Measurements from ENCODE around the gene GLCCI1.

Gene GLCCI1

DNA sequence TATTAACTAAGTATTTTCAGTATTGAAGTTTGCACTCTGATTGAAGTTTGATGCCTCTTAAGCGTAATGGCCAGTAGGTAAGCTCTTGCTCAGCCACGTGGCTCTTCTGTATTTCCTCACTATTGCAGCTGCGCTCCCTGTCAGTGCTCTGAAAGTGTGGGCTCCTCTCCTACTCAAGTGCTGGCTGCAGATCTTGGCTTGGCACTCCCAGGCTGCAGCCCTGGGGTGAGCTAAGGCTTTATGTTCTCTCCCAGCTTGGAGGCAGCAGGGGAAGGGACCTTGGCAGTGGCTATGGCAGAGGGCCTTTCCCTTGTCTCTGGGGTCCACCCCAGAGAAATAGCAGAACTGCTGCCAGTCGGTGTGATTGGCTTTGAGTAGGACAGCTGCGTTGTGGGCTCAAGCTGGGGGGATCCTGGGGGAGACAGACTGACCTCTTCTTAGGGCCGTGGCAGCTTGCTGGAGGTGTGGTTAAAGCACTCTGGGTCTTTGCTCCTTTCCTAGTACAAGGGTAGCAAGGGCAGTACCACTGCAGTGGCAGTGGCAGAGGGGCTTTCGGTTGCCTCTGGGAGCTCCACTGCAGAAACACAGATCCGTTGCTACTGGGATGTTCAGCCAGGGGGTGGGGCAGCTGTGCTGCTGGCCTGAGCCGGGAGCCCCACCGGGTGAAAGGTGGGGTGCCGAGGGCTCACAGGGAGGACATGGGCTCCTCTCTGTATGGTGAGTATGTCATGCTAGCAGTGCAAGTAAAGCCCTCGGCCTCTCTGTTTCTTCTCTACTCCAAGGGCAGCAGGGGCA, 100.5 kb downstream of the GLCCI1 start:
- TF ChIP-seq, protein P1, sequence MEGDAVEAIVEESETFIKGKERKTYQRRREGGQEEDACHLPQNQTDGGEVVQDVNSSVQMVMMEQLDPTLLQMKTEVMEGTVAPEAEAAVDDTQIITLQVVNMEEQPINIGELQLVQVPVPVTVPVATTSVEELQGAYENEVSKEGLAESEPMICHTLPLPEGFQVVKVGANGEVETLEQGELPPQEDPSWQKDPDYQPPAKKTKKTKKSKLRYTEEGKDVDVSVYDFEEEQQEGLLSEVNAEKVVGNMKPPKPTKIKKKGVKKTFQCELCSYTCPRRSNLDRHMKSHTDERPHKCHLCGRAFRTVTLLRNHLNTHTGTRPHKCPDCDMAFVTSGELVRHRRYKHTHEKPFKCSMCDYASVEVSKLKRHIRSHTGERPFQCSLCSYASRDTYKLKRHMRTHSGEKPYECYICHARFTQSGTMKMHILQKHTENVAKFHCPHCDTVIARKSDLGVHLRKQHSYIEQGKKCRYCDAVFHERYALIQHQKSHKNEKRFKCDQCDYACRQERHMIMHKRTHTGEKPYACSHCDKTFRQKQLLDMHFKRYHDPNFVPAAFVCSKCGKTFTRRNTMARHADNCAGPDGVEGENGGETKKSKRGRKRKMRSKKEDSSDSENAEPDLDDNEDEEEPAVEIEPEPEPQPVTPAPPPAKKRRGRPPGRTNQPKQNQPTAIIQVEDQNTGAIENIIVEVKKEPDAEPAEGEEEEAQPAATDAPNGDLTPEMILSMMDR (IDR thresholded peaks at IDR 0.05; ENCODE audit: extremely low read depth, insufficient read depth, missing control alignments): no peak
- no peak for DNase-seq (ENCODE audit: low spot score)
- in situ Hi-C loops (cut with MboI; ENCODE audit: low pct_unique_long_range_greater_than_20kb, low sequenced_read_pairs, unreplicated experiment): no loop called here

DNA sequence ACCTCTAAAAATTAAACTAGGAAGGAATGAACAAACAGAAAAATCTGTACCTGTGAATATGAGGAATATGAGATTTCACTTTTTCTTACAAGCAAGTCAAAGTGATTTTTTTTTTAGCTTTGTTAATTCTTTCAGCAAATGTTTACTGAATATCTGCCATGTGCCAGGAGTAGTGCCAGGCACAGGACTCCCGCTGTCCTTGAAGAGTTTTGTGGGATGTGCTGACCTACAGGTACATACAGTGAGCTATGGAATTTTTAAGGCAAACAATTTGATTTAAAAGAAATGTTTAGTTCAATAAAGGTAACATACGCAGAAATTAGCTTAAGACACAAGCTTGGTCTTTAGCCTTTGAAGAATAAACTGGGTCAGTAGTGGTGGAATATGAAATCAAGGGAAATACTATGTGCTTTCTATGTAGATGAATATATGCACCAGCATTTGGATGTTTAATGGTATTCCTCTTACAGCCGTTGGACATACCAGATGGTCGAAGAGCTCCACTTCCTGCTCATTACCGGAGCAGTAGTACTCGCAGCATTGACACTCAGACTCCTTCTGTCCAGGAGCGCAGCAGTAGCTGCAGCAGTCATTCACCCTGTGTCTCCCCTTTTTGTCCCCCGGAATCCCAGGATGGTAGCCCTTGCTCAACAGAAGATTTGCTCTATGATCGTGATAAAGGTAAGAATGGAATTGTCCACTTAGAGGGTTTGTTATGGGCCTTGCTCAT, 102.0 kb downstream of the GLCCI1 start:
- no peak for DNase-seq (ENCODE audit: low spot score)
- TF ChIP-seq, protein P1 (IDR thresholded peaks at IDR 0.05; ENCODE audit: extremely low read depth, insufficient read depth, missing control alignments): no peak
- in situ Hi-C loops (cut with MboI; ENCODE audit: low pct_unique_long_range_greater_than_20kb, low sequenced_read_pairs, unreplicated experiment): no loop called here

DNA sequence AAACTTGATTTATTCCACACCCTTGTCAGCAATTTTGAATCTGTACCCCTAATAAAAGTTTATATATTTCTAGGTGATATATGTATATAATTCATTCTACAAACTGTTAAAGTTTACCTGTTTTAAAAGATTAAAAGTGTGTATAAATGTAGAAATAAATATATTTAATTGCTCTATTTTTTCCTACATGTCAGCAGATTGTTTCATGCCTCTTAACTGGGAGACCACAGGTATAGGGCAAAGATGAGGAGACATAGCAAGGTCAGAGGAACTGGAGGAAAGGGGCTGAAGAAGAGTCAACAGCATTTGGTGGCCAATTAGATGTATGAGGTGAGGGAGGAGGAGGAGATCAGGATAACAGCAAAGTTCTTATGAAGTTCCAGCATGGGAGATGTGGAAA, 109.8 kb downstream of the GLCCI1 start:
- no peak for DNase-seq (ENCODE audit: low spot score)
- TF ChIP-seq, protein P1 (IDR thresholded peaks at IDR 0.05; ENCODE audit: extremely low read depth, insufficient read depth, missing control alignments): no peak
- in situ Hi-C loops (cut with MboI; ENCODE audit: low pct_unique_long_range_greater_than_20kb, low sequenced_read_pairs, unreplicated experiment): no loop called here

DNA sequence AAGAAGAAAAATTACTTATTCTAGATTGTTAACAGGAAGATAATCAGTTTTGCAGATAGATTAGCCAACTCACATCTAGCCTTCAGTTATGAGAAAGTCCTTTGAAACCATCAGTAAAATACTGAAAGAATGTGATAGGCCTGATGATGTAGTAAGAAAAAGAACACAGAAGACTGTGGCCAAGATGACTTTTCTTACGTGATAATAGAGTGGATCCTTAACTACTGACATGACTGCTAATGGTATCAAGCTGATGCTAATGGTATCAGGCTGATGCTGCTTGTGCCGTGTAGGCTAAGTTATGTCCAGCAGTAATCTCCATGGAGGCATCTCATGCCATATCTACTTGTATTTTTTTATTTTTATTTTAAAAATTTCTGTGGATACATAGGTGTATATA, 114.2 kb downstream of the GLCCI1 start:
- TF ChIP-seq, protein P1 (IDR thresholded peaks at IDR 0.05; ENCODE audit: extremely low read depth, insufficient read depth, missing control alignments): no peak
- no peak for DNase-seq (ENCODE audit: low spot score)
- in situ Hi-C loops (cut with MboI; ENCODE audit: low pct_unique_long_range_greater_than_20kb, low sequenced_read_pairs, unreplicated experiment): no loop called here

DNA sequence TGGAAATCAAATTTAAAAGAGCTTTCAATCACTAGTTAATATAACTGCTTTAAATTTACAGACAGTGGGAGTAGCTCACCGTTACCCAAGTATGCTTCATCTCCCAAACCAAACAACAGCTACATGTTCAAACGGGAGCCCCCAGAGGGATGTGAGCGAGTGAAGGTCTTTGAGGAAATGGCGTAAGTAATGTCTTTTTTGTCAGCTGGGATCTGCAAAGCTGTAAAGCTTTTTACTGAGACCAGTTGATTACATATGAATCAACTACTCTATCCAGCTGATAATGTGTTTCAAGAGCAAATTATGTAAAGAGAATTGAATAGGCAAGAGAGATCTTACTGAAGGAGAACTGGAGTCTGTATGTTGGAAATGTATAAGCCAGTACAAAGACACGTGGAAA, 116.2 kb downstream of the GLCCI1 start:
- no peak for DNase-seq (ENCODE audit: low spot score)
- in situ Hi-C loops (cut with MboI; ENCODE audit: low pct_unique_long_range_greater_than_20kb, low sequenced_read_pairs, unreplicated experiment): no loop called here
- TF ChIP-seq, protein P1 (IDR thresholded peaks at IDR 0.05; ENCODE audit: extremely low read depth, insufficient read depth, missing control alignments): no peak

DNA sequence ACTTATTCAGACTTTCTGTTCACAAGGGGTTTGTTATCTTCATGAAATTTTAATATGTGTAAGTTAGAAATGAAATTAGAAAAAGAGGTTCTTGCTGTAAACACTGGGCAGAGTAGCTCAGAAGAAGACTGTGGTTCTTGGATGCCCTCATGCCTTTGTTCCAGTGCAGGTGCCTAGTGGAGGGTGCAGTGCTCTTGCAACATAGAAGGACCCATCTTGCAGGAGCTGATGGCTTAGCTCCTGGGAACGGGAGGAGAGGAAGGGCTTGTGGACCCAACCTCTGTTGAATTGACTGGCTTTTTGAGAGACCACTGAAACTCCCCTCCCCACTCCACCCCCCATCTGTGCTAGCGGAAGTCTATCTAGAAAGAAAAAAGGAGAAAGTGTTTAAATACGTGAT, 116.8 kb downstream of the GLCCI1 start:
- DNase-seq (ENCODE audit: low spot score): no peak
- in situ Hi-C loops (cut with MboI; ENCODE audit: low pct_unique_long_range_greater_than_20kb, low sequenced_read_pairs, unreplicated experiment): no loop called here
- TF ChIP-seq, protein P1 (IDR thresholded peaks at IDR 0.05; ENCODE audit: extremely low read depth, insufficient read depth, missing control alignments): no peak
